Measurements from ENCODE around the gene MYH11. TPM values are rescaled to one million over a fixed set of nuclear protein-coding genes. Genes with fewer than 3 reads are reported as not detected.

Gene MYH11
- total and polyA plus RNA-seq, 2 experiments from 2014 or later, result 1.6 to 5.9 TPM

DNA sequence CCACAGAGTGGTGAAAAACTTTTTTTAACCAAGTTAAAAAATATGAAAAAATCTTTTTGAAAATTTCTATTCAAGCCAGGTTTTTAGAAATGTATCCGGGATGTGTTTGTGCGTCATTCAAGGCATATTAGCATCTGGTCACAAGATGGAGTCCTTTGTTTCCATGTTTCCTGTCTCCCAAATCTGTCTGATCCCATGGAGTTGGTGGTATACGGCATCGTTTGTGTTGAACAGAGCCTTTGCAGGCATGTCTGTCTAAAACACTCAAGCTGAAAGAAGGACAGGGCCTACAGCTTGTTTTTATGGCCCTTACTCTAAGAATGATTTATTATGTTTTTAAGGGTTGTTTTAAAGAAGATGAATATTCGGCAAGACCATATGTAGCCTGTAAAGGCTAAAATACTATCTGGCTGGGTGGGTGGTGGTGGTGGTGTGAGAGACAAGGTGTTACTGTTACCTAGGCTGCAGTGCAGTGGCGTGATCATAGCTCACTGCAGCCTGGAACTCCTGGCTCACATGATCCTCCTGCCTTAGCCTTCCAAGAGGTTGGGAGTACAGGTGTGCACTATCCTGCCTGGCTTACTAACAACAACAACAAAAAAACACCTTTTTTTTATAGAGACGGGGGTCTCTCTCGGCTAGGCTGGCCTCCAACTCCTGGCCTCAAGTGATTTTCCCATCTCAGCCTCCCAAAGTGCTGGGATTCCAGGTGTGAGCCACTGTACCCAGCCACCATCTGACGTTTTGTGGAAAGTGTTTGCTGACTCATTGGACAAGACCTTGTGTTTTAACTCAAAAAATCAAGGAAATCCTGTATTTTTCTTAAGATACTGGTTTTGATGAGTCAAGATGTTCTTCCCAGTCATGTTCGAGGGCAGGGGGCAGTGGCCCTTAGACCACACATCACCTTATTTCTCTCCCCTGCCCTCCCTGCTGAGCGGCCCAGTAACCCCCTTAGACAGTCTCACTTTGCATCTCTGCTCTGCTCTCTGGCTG is 154.6 kb downstream of the MYH11 start (continued):
- TF ChIP-seq EZH2 (IDR thresholded peaks at IDR 0.05; ENCODE audit: low read depth, unreplicated experiment), result no peak
- TF ChIP-seq, protein P1, sequence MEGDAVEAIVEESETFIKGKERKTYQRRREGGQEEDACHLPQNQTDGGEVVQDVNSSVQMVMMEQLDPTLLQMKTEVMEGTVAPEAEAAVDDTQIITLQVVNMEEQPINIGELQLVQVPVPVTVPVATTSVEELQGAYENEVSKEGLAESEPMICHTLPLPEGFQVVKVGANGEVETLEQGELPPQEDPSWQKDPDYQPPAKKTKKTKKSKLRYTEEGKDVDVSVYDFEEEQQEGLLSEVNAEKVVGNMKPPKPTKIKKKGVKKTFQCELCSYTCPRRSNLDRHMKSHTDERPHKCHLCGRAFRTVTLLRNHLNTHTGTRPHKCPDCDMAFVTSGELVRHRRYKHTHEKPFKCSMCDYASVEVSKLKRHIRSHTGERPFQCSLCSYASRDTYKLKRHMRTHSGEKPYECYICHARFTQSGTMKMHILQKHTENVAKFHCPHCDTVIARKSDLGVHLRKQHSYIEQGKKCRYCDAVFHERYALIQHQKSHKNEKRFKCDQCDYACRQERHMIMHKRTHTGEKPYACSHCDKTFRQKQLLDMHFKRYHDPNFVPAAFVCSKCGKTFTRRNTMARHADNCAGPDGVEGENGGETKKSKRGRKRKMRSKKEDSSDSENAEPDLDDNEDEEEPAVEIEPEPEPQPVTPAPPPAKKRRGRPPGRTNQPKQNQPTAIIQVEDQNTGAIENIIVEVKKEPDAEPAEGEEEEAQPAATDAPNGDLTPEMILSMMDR (conservative IDR thresholded peaks at IDR 0.05; ENCODE audit: low read depth in 2 of 2), result no peak
- TF ChIP-seq STAT1 (IDR thresholded peaks at IDR 0.05; ENCODE audit: unreplicated experiment), result no peak
- TF ChIP-seq ZNF331 (CRISPR knock-in tag; IDR thresholded peaks at IDR 0.05; ENCODE audit: low read depth), result no peak
- TF ChIP-seq EZH2phosphoT487 (IDR thresholded peaks at IDR 0.05; ENCODE audit: unreplicated experiment), result no peak
- TF ChIP-seq NANOG (IDR thresholded peaks at IDR 0.05; ENCODE audit: borderline replicate concordance), result no peak
- TF ChIP-seq, protein P2, sequence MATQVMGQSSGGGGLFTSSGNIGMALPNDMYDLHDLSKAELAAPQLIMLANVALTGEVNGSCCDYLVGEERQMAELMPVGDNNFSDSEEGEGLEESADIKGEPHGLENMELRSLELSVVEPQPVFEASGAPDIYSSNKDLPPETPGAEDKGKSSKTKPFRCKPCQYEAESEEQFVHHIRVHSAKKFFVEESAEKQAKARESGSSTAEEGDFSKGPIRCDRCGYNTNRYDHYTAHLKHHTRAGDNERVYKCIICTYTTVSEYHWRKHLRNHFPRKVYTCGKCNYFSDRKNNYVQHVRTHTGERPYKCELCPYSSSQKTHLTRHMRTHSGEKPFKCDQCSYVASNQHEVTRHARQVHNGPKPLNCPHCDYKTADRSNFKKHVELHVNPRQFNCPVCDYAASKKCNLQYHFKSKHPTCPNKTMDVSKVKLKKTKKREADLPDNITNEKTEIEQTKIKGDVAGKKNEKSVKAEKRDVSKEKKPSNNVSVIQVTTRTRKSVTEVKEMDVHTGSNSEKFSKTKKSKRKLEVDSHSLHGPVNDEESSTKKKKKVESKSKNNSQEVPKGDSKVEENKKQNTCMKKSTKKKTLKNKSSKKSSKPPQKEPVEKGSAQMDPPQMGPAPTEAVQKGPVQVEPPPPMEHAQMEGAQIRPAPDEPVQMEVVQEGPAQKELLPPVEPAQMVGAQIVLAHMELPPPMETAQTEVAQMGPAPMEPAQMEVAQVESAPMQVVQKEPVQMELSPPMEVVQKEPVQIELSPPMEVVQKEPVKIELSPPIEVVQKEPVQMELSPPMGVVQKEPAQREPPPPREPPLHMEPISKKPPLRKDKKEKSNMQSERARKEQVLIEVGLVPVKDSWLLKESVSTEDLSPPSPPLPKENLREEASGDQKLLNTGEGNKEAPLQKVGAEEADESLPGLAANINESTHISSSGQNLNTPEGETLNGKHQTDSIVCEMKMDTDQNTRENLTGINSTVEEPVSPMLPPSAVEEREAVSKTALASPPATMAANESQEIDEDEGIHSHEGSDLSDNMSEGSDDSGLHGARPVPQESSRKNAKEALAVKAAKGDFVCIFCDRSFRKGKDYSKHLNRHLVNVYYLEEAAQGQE (IDR thresholded peaks at IDR 0.05; ENCODE audit: unreplicated experiment), result no peak
- no peak for TF ChIP-seq JUNB (IDR thresholded peaks at IDR 0.05; ENCODE audit: unreplicated experiment)
- TF ChIP-seq ZNF114 (CRISPR knock-in tag; IDR thresholded peaks at IDR 0.05), result no peak

- H2AFZ ChIP-seq, result no peak overlapping the region
- H3K4me1 ChIP-seq (ENCODE audit: insufficient read depth), result no peaks in the 10 kb centered on the region; the same call in 1 of the 2 replicates
- H3K27me3 ChIP-seq (ENCODE audit: insufficient read depth), result no peaks in the 10 kb centered on the region
- H3K4me3 Mint-ChIP-seq, result no peak overlapping the region
- H3K36me3 Mint-ChIP-seq (ENCODE audit: low read depth), result peaks cover 31% of the 10 kb centered on the region
- DNase-seq (ENCODE audit: low spot score) (no peak), ATAC-seq (no peak)
- no peaks in the 10 kb centered on the region for H3K9me3 Mint-ChIP-seq
- H4K20me1 ChIP-seq (replicated peaks; ENCODE audit: insufficient read depth), result no peaks in the 10 kb centered on the region; the same call in 1 of the 2 replicates
- no peak overlapping the region for H3K4me2 ChIP-seq
- H3K36me3 ChIP-seq (ENCODE audit: insufficient read depth), result no peaks in the 10 kb centered on the region; the same call in none of the 2 replicates
- H3F3A ChIP-seq (replicated peaks; ENCODE audit: low read depth), result no peaks in the 10 kb centered on the region
- no peaks in the 10 kb centered on the region; the same call in 1 of the 3 replicates for H3K4me1 Mint-ChIP-seq
- H3K27ac Mint-ChIP-seq, result no peak overlapping the region
- no peak overlapping the region for H3K4me3 ChIP-seq
- H3K79me2 ChIP-seq (replicated peaks; ENCODE audit: insufficient read depth), result no peaks in the 10 kb centered on the region
- H3K9me2 ChIP-seq (ENCODE audit: insufficient read depth), result no peaks in the 10 kb centered on the region
- no peak for TF ChIP-seq ZNF114 (CRISPR knock-in tag; IDR thresholded peaks at IDR 0.05)
- TF ChIP-seq EZH2phosphoT487 (IDR thresholded peaks at IDR 0.05; ENCODE audit: unreplicated experiment), result no peak
- no peak for TF ChIP-seq CREB1 (CRISPR knock-in tag; IDR thresholded peaks at IDR 0.05; ENCODE audit: low read depth)
- no peak for TF ChIP-seq ZNF331 (CRISPR knock-in tag; IDR thresholded peaks at IDR 0.05; ENCODE audit: low read depth)
- TF ChIP-seq JUNB (IDR thresholded peaks at IDR 0.05; ENCODE audit: unreplicated experiment), result no peak
- no peak for TF ChIP-seq POLR2AphosphoS5 (IDR thresholded peaks at IDR 0.05; ENCODE audit: low read depth)
- TF ChIP-seq, protein P3, sequence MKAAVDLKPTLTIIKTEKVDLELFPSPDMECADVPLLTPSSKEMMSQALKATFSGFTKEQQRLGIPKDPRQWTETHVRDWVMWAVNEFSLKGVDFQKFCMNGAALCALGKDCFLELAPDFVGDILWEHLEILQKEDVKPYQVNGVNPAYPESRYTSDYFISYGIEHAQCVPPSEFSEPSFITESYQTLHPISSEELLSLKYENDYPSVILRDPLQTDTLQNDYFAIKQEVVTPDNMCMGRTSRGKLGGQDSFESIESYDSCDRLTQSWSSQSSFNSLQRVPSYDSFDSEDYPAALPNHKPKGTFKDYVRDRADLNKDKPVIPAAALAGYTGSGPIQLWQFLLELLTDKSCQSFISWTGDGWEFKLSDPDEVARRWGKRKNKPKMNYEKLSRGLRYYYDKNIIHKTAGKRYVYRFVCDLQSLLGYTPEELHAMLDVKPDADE (IDR thresholded peaks at IDR 0.05), result no peak
- TF ChIP-seq, protein P1 (conservative IDR thresholded peaks at IDR 0.05; ENCODE audit: low read depth in 2 of 2), result no peak
- TF ChIP-seq, protein P2 (IDR thresholded peaks at IDR 0.05; ENCODE audit: unreplicated experiment), result no peak
- no peak overlapping the region for H3K27ac ChIP-seq (ENCODE audit: low read depth)
- peaks cover 6% of the 10 kb centered on the region for H3K27me3 Mint-ChIP-seq (ENCODE audit: insufficient read depth, low read depth, poor library complexity)
Observed at GRCh38 chr16:15701367-15701766, 155.5 kb downstream of the MYH11 start.
